Upper lobe of left lung (tissue), 6 donors: Measurements from ENCODE around the gene CACNA1H. TPM values are rescaled to one million over a fixed set of nuclear protein-coding genes. Genes with fewer than 3 reads are reported as not detected.

Experiments used
- ATAC-seq, 2 donors: fragments of 200-7000 bp; cut with Tn5 transposase; one replicate each; pipeline ENCODE4 v1.9.1; 2022; ENCODE audit warnings: mild to moderate bottlenecking in 2 of 2, moderate library complexity in 2 of 2; ENCODE audit not compliant: low FRiP score in 2 of 2
- DNase-seq, 2 donors: peaks; one replicate each; pipeline ENCODE4 v3.0.0-alpha.2; 2019 to 2020
- H3K27ac ChIP-seq, 4 donors: fragments of 200-600 bp; sonication (generic); one replicate each; pipeline ENCODE4 v1.5.1; 2016 to 2019
- H3K27me3 ChIP-seq, 4 donors: fragments of 200-600 bp; sonication (generic); one replicate each; pipeline ENCODE4 v1.5.1; 2017 to 2019
- H3K36me3 ChIP-seq, 4 donors: fragments of 200-600 bp; sonication (generic); one replicate each; pipeline ENCODE4 v1.5.1; 2016 to 2019
- H3K4me1 ChIP-seq, 4 donors: fragments of 200-600 bp; sonication (generic); one replicate each; pipeline ENCODE4 v1.5.1; 2018 to 2019
- H3K4me3 ChIP-seq, 4 donors: fragments of 200-600 bp; sonication (generic); one replicate each; pipeline ENCODE4 v1.5.1; 2017 to 2019; ENCODE audit warnings: mild to moderate bottlenecking in 2 of 4, moderate library complexity in 1 of 4
- H3K9me3 ChIP-seq, 4 donors: fragments of 200-600 bp; sonication (generic); one replicate each; pipeline ENCODE4 v1.5.1; 2018 to 2019
- EP300 ChIP-seq, 4 donors: sonication (generic); formaldehyde crosslinking; IDR thresholded peaks; one replicate each; pipeline ENCODE4 v1.5.1; 2017; ENCODE audit warnings: antibody characterized with exemption in 4 of 4, control low read depth in 2 of 4
- POLR2A ChIP-seq, 4 donors: fragments of 450-650 bp; IDR thresholded peaks; one replicate each; pipeline ENCODE4 v1.5.1; 2016 to 2017; ENCODE audit warnings: antibody characterized with exemption in 4 of 4, mild to moderate bottlenecking in 2 of 4
- POLR2AphosphoS5 ChIP-seq, 2 donors: sonication (generic); formaldehyde crosslinking; IDR thresholded peaks; one replicate each; pipeline ENCODE4 v1.5.1; 2017; ENCODE audit warnings: antibody characterized with exemption in 2 of 2
- WGBS, 2 donors: methylation state at CpG; one replicate each; pipeline ENCODE4 v1.1.5; 2017 to 2018; 5-methylcytosine and 5-hydroxymethylcytosine counted together
- total RNA-seq, 6 donors: library from RNA; depleted of rRNA in 4 of 6; stranded (reverse); fragments of >200 nt in 4 of 6; gene quantifications; one replicate each; pipeline versions ENCODE4 v1.1.0 to v1.2.1, GENCODE V29; 2016 to 2021
- TF ChIP-seq, protein P1 (sequence below), 6 experiments: fragments of 450-650 bp in 4 of 6; fragments of 200-600 bp in 2 of 6; sonication (generic) in 2 of 6; IDR thresholded peaks; one replicate each; pipeline ENCODE4 v1.5.1; 2016 to 2019; ENCODE audit warnings: antibody characterized with exemption in 6 of 6
- donor health status: DM: no; HTN: no; CAD: no; lungs with moderate emphysema.
- donor health status: DM: no; HTN: yes; CAD: no; lungs with severe emphysema.

Gene CACNA1H
- total RNA-seq, 6 donors from 2014 or later: 6.4 to 46.1 (median 9.3) TPM

DNA sequence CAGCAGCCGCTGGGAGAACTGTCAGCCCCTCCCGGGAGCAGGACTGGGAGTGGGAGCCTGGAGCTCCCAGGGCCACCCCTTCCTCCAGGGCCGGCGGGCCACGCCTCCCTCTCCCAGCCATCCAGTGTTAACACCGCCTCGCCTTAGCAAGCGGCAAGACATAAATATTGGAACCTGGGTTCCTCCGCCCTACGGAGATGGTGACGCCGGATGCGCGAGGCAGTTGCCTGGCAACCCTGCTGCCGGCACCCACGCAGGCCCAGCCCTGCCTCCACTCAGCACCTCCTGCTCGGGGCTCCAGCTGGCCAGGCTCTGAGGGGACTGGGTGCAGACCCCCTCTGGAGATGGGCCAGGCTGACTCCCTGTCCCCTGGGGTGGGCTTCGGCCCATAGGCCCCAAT lies 27.4 kb upstream of the CACNA1H start:
- TF ChIP-seq POLR2AphosphoS5 (IDR thresholded peaks at IDR 0.05) (no peak), EP300 (IDR thresholded peaks at IDR 0.05) (no peak), POLR2A (IDR thresholded peaks at IDR 0.05) (no peak)
- TF ChIP-seq, protein P1, sequence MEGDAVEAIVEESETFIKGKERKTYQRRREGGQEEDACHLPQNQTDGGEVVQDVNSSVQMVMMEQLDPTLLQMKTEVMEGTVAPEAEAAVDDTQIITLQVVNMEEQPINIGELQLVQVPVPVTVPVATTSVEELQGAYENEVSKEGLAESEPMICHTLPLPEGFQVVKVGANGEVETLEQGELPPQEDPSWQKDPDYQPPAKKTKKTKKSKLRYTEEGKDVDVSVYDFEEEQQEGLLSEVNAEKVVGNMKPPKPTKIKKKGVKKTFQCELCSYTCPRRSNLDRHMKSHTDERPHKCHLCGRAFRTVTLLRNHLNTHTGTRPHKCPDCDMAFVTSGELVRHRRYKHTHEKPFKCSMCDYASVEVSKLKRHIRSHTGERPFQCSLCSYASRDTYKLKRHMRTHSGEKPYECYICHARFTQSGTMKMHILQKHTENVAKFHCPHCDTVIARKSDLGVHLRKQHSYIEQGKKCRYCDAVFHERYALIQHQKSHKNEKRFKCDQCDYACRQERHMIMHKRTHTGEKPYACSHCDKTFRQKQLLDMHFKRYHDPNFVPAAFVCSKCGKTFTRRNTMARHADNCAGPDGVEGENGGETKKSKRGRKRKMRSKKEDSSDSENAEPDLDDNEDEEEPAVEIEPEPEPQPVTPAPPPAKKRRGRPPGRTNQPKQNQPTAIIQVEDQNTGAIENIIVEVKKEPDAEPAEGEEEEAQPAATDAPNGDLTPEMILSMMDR (IDR thresholded peaks at IDR 0.05): no peak
- no peak overlapping the region for H3K27ac ChIP-seq
- H3K9me3 ChIP-seq: no peaks in the 10 kb centered on the region
- no peaks in the 10 kb centered on the region for H3K36me3 ChIP-seq
- 19% methylated on average over 17 of the region's 18 CpGs; no CpG with 5 or more reads in 1 of the 2 donors for WGBS, 2 donors
- H3K4me3 ChIP-seq: no peak overlapping the region
- peak in 1 of 2 donors; percentile 75 for DNase-seq
- no peaks in the 10 kb centered on the region for H3K27me3 ChIP-seq
- ATAC-seq: no peak
- no peaks in the 10 kb centered on the region for H3K4me1 ChIP-seq

DNA sequence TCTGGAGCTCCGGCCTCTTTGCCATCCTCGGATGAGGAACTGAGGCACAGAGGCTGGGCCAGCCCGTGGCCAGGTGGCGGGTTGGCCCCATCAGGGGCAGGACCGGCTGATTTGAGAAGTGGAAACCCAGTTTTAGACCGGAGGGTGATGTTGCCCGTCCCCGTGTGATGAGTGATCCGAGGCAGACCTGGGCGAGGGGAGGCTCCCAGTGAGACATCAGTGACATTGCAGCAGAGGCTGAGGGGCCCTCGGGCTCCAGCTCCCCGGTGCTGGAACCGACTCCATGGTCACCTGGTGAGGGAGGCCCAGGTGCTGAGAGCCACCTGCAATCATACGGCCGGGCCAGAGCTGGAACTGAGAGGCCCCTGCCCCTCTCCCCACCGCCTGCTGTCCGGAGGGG lies 26.9 kb upstream of the CACNA1H start:
- Histone ChIP-seq H3K27me3 (no peaks in the 10 kb centered on the region), H3K4me3 (no peak overlapping the region), H3K36me3 (no peaks in the 10 kb centered on the region), H3K9me3 (no peaks in the 10 kb centered on the region), H3K27ac (no peak overlapping the region), H3K4me1 (no peaks in the 10 kb centered on the region)
- WGBS, 2 donors: 44 to 50% methylated on average over 4 to 17 of the region's 17 CpGs
- DNase-seq: peak in 1 of 2 donors; percentile 58
- ATAC-seq: no peak
- TF ChIP-seq POLR2AphosphoS5 (IDR thresholded peaks at IDR 0.05) (no peak), POLR2A (IDR thresholded peaks at IDR 0.05) (no peak), EP300 (IDR thresholded peaks at IDR 0.05) (no peak)
- TF ChIP-seq, protein P1 (IDR thresholded peaks at IDR 0.05): no peak

DNA sequence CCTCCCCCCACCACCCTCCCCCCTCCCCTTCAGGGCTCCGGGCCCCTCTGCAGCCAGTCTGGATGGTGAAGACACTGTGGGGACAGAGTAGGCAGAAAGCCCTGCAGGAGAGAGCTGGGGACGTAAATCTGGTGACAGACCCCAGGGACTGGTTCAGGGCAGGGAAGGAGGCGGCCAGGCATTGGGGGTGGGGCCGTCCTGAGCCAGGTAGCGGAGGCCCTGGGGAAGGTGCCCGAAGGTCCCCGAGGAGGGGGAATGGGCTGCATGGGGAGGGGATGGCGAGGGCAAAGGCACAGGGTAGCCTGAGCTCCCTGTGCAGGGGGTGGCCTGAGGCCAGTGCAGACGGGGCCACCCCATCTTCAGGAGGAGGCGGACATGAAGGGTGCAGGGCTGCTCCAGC lies 26.3 kb upstream of the CACNA1H start:
- Histone ChIP-seq H3K4me3 (no peak overlapping the region), H3K27me3 (no peaks in the 10 kb centered on the region), H3K36me3 (no peaks in the 10 kb centered on the region), H3K9me3 (no peaks in the 10 kb centered on the region), H3K27ac (no peak overlapping the region), H3K4me1 (no peaks in the 10 kb centered on the region)
- ATAC-seq: no peak
- DNase-seq: peak in 1 of 2 donors; percentile 50
- TF ChIP-seq EP300 (IDR thresholded peaks at IDR 0.05) (no peak), POLR2AphosphoS5 (IDR thresholded peaks at IDR 0.05) (no peak), POLR2A (IDR thresholded peaks at IDR 0.05) (no peak)
- TF ChIP-seq, protein P1 (IDR thresholded peaks at IDR 0.05): no peak
- WGBS, 2 donors: 41 to 51% methylated on average over 6 to 9 of the region's 10 CpGs

- 55 to 70% methylated on average over 2 to 16 of the region's 16 CpGs for WGBS, 2 donors
- Histone ChIP-seq H3K4me3 (no peak overlapping the region), H3K27ac (no peak overlapping the region), H3K36me3 (no peaks in the 10 kb centered on the region), H3K4me1 (no peaks in the 10 kb centered on the region), H3K9me3 (no peaks in the 10 kb centered on the region), H3K27me3 (no peaks in the 10 kb centered on the region)
- ATAC-seq: no peak
- peak in 1 of 2 donors; percentile 67 for DNase-seq
- TF ChIP-seq POLR2A (IDR thresholded peaks at IDR 0.05) (no peak), POLR2AphosphoS5 (IDR thresholded peaks at IDR 0.05) (no peak), EP300 (IDR thresholded peaks at IDR 0.05) (no peak)
- TF ChIP-seq, protein P1 (IDR thresholded peaks at IDR 0.05): no peak
These were observed 25.8 kb upstream of the CACNA1H start for GRCh38 chr16:1127101-1127500.

GRCh38 chr16:1127971-1128715 lies 24.8 kb upstream of the CACNA1H start:
- no peaks in the 10 kb centered on the region for H3K36me3 ChIP-seq
- H3K9me3 ChIP-seq: no peaks in the 10 kb centered on the region
- H3K4me1 ChIP-seq: no peaks in the 10 kb centered on the region
- DNase-seq (peak in 1 of 2 donors; percentile 78), ATAC-seq (no peak)
- no peak overlapping the region for H3K27ac ChIP-seq
- H3K4me3 ChIP-seq: no peak overlapping the region
- no peaks in the 10 kb centered on the region for H3K27me3 ChIP-seq
- WGBS, 2 donors: 83 to 84% methylated on average over 22 to 31 of the region's 31 CpGs
- TF ChIP-seq EP300 (IDR thresholded peaks at IDR 0.05) (no peak), POLR2AphosphoS5 (IDR thresholded peaks at IDR 0.05) (no peak), POLR2A (IDR thresholded peaks at IDR 0.05) (no peak)
- TF ChIP-seq, protein P1 (IDR thresholded peaks at IDR 0.05): no peak
